Stimulated activated CD4-positive, alpha-beta T cell treated with anti-CD3 and anti-CD28 coated beads, Interleukin-1b, Interleukin-23, amount 100 ng/mL, for 48 hours (primary cell): ENCODE measurements around the gene SYNCRIP.
A peak's percentile ranks its signal among the peaks of the same experiment; 100 is the strongest.
"Not testable (repeated sequence)": the region's sequence is repeated elsewhere in the genome, so short reads cannot be mapped to it uniquely, and the experiment has no call there.

ENCODE experiments used
- DNase-seq: peaks from one replicate; pipeline ENCODE4 v3.0.0-alpha.2; 2020

Gene SYNCRIP

DNA sequence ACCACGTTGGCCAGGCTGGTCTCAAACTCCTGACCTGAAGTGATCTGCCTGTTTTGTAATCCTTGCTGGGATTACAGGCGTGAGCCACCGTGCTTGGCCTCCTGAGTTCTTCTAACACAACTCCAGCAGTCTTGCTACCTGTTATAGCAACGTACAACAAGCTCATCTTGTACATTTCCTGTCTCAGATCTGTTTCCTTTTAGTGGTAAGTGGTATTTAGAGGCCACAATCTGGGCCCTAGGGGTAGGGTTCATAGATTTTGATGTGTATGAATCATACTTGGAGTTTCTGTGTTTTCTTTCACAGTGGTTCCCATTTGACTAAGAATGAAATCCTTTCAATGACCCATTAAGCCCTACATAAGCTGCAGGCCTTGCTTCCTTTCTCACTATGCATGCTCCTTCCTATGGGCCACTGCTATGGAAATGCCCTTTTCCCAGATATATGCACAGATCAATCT, 27.1 kb upstream of the SYNCRIP start:
- peak; percentile 42 for DNase-seq

DNA sequence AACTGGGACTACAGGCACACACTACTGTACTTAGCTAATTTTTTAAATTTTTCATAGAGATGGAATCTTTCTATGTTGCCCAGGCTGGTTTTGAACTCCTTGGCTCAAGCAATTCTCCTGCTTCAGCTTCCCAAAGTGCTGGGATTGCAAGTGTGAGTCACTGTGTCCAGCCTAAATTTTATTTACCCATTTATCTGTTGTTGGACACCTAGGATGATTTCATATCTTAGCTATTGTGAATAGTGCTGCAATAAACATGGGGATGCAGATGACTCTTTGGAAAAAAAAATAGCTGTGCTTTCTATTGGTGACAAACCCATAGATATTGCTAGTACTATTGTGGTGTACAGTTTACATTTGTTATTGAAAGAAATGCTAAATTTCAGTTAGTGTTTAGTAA, 19.6 kb upstream of the SYNCRIP start:
- no peak for DNase-seq

DNA sequence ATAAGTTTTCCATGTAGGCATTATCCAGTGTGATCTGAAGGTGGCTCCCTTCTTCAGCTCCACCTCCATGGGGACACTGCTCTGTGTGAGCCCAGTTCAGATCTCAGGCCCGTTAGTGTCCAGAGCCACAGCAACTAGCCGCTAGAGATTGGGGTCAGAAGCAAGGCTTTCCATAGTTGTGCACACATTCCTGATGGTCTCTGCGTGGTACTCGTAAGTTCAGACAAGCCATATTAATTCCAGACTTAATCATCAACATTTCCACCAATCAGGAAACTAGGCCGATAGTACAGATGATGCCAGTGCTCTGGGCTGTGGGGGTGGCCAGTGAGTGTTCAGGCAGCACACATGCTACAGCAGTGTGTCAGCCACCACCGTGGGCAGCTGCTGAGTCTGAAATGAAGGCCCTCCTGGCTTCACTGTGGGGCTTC, 17.5 kb upstream of the SYNCRIP start:
- DNase-seq, result no peak

DNA sequence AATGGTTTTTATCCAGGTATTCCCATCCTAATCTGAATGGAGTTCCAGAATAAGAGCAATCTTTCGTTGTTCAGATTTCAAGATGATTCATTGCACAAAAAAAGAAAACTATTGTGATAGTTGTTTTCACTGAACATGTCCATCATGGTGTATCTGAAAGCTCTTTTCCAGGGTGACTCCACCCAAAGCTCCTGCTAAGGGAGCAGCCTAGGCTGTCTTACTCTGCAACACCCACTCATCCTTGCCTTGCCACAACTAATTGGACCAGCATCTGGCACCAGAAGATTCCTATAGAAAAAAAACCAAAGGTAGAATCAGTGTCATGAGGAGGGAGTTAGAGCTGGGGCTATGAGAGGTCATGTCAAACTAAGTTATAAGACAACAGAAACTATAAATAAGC, 7.9 kb upstream of the SYNCRIP start:
- DNase-seq, result no peak

DNA sequence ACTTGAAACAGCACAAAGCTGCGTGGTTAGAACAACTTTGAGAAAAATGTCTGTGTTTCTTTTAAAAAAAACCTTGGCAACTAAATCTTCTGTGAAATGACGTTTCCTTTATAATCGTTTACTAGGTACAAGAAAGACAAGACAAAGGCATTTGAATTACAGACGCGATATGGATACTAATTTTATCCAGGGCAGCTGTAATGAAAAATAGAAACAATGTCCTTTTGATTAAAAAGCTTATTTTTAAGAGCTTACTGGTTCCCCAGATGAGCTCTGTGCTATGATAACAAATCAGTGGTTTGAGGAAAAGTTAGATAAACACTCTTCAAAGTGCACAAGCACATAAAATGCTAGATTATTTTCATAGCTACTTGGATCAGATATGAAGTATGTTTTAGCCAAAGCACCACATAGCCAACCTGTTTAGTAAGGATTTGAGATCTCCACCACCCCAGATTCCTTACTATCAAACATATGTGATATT, 1.6 kb upstream of the SYNCRIP start:
- DNase-seq, result no peak

DNA sequence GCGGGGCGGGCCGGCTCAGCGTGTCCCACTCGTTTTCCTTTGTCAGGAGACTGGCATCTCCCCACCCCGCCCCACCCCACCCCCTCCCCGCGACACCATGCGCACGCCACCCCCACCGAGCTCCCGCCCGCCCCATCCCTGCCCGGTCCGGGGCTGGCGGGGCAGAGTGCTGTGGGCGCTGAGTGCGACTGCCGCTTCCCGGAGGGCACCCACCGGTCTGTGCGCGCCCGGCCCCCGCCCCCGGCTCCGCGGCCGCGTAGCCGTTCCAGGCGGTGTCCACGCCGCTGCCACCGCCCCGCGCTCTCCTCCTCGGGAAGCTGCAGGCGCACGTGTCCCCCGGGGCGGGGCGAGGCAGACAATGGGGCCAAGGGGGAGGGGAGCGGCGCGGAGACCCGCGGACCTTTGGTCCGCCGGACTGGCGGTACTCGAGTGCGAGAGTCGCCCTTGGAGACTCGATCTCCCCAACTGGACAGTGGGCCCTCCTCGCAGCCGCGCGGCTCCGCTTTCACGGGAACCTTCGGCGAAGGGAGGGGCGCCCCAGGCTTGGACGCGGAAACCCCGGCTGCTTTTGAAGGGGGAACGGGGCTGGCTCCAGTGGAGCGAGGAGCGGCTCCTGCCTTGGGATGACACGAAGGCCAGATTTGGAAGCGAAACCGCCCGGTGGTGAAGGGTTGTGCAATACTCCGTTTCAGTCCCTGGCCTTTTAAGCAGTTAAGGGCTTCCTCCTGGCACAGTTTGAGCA, 1.0 kb upstream of the SYNCRIP start:
- peak; percentile 78 for DNase-seq

DNA sequence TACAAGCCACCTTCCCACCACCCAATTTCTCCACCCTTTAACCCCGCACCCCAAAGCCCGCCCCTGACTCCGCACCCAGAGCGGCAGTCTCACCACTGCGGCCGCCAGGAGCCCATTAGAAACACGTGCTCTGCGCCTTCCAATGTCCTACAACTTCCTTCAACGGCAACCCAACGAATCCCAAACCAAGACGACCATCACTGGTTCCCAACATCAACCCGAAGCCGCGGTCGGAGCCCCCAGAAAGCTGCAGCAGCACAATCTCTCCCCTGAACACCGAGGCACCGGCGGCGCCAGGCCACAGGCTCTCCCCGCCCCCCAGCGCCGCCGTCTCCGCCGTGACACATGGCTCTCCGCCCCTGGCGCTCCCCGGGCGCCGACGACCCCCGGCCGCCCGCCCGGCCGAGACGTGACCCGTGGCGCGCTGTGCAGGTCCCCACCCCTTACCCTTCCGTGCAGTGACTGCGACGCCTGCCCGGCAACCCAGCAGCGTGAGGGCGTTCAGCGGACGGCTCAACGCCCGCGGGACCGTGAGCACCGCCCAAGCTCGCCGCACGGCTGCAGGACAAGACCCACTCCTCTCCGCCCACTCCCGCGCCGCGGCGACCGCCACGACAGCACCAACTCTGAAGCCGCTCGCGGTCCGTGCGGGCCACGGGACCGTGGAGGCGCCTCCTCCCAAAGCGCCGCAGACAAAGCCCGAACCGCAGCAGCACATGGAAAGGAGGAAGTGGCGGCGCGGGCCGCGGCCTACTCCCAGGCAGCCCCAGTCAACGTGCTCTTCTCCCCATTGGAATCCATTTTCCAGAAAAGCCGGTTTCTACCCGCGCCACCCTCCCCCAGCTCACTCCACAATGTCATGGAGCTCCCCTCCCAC, 551 bp downstream of the SYNCRIP start:
- peak; percentile 50 for DNase-seq

DNA sequence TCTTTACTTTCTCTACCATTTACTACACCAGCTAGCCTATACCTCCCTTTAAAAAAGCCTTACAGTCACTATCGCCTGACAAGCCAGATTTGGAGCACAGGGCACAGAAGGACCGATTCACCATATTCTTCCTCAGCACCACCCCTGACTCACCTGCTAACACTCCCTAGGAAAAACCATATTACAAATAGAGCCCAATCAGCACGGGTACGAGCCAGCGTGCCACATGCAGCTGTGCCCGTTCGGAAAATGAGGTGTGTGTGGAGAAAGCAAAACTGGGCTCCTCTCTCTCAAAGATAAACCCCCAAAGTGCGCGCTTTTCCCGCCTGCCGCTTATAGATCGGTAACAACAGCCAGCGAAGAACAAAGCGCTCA, 1.2 kb downstream of the SYNCRIP start:
- DNase-seq, result peak; percentile 34

DNA sequence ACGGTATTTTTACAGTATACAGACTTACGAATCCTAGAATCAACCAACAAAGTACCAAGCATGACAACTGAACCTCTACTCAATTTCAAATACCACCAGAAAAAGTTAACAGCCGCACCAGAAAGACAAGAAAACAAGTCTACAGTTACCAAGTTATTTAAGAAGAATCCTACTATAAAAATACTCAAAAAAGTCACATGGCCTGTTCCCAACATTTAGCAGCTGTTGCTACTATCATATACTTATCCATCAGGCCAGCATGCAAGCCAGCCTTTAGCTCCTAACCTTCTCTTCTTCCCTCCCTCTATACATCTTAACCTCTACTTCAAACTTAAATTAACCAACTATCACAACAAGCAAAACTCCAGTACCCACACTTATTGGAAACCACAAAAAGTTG, 1.9 kb downstream of the SYNCRIP start:
- DNase-seq, result no peak

DNA sequence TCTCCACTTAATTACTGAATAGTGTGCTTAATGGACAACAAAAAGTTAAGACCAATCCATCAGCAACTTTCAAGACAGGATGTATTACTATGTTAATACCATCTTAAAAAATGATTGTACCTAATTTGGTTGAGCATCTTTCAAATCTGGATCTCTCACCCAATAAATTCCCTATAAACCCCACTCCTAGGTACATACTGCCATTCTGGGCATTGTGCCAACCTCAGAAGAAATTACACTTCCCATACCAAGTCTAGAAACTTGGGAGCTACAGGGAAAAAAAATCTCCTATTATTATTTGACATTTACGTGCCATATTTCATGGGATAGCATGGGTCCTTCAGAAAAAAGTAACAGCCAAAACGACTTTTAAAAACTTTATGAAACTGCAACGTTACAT, 5.1 kb downstream of the SYNCRIP start:
- no peak for DNase-seq

DNA sequence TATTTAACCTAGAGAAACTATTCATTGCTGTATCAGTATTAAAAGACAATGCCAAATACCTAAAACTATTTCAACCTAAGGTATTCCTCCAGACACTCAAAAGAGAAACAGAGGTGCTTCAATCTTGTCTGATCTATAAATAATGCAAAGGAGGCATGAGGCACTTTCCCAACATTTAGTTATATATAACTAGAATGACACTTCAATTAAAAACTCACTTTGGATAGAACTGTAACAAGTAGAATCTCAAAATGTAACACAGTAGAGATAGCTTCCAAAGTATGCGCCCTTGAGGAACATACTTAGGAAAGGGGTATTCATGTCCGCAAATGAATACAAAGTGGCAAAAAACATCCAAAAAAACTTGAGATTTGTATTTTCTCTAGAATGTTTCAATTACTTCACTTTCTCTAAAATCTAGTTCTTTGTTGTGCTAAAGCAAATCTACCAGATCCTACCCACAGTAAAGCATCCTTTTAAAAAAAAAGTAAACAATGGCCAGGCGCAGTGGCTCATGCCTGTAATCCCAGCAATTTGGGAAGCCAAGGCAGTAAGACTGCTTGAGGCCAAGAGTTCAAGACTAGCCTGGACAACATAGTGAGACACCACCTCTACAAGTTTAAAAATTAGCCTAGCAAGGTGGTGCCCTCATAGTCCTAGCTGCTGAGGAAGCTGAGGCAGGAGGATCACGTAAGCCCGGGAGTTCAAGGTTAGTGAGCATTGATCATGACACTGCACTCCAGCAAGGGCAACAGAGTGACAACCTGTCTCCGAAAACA, 10.3 kb downstream of the SYNCRIP start:
- DNase-seq, result no peak

DNA sequence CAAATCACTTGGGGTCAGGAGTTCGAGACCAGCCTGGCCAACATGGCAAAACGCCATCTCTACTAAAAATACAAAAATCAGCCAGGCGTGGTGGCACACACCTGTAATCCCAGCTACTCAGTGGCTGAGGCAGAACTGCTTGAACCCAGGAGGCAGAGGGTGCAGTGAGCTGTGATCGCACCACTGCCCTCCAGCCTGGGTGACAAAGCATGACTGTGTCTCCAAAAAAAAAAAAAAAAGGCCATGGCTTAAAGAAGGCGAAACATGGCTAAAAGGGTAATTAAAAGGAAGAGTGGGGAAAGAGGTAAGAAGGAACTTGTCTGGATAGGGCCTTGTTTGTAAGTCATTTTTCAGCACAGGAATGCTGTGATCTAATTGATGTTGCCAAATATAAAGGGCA, 11.6 kb downstream of the SYNCRIP start:
- not testable (repeated sequence) for DNase-seq

DNA sequence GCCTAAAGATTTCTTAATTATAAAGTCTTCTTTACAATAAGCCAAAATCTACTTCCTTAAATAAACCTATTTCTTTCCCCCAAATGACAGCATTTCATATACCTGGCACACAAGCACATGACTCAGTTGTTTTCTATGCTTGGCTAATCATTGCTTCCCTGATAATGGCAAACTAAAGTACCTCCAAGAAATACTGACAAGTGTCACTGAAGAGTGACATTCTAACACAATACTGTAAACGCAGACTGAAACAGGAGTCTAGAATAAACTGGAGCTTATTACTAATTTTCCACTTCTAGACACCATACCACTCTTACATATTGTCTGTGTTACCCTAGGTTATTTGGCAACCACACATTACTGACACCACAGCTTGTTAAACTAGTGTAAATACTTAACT, 14.3 kb downstream of the SYNCRIP start:
- DNase-seq, result no peak

DNA sequence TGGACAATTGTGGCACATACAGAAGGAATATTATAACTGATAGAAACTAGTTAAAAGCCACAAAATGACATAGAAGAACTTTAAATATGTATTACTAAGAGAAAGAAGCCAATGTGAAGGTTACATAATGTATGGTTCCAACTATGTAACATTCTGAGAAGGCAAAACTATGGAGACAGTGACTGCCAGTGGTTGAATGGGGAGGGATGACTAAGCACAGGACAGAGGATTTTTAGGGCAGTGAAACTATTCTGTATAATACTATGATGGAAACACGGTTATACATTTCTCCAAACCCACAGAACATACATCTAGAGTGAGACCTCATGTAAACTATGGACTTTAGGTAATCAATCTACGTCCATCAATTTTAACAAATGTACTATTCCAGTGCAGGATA, 22.4 kb downstream of the SYNCRIP start:
- no peak for DNase-seq

DNA sequence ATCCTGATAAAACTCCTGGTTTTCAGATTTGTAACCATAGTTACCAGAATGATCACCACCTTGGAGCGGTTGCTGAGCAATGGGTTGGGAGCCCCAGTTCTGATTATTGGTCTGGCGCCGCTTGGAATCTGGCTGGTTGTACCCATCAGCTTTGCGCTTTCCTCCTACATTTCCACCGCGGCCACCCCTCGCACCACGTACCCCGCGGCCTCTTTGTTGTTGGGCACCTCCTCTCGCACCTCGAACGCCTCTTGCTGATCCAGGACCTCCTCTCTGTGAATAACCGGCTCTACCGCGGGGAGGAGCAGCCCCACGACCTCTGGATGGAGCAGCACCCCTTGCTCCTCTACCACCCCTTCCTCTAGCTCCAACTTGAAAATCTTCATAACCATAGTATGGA, 27.9 kb downstream of the SYNCRIP start:
- DNase-seq, result no peak

DNA sequence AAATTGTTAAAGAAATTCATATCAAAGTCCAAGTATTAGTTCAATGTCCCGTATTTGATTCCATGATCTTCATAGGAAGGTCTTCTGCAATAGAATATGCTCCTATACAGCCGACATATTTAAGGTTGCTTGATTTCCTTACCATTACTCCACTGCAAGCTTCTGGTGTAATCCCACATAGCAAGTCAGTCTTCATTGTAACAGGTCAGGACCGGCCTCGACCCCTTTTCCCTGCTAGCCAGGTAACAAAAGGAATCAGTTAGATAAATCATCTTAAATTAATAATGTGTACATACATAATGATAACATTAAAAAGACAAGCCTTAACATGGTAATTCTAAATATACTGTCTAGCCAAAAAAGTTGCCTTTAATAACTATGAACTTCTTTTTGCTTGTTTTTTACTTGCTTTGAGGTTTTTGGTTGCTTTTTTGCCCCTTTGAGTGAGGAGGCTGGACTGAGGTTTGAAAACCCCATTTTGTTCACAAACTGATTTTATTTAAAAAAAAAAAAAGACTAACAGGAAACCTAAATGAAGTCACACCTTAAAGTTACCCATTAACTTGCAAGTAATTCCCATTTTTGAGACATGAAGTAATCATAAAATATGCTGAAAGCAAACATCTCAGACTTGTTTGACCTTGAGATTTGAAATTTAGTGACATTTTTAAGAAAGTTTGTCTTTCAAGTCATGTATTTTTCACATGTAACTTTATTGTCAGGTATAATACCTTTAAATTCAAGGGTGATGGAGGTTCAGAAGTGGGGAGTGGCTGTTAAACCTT, 29.8 kb downstream of the SYNCRIP start:
- DNase-seq, result no peak

DNA sequence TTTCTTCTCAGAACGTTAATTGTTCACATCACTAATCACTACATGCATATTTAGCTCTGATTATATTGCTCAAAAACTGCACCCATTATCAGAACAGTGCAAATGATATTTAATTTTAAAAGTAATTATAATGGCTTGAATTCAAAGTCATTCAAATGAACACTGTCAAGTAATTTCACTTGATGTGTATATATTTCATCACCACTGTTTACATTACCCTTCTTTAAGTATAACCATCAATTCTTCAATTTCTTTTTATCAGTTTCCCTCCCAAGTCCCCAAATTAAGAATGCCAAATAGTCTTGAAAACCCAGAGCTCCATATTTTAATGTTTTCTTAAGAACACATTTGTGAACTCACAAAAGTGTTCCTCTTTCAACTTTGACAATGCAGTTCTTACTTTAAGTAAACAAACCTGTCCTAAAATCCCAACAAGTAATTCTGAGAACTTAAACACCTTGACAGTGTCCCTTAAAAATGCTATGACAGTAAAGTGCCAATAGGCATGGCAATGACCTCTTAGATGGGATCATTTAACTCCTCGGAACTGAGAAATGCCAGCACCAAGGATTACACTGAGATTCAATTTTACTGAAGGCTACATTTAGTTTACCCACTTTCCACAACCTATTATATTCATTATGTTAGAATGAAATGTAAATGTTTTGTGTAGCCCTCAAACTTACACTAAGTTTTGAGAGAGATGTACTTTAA, 32.3 kb downstream of the SYNCRIP start:
- DNase-seq, result no peak

DNA sequence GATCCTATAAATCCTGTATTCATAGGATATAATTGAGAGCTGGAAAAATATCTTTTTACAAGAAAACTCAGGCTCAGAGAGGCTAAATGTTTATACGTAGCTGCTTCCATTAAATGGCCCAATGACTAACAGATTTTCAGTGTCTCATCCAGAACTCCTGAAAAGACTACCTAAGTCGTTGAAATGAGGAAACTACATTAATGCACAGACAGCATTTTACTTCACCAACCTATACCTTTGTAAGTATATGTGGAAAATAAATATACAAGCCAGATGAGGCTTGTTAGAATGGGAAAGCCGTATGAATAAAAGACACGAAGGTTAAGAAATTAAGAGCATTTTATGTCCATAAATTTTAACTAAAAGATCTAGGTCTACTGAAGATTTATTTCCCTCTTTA, 40.6 kb downstream of the SYNCRIP start:
- no peak for DNase-seq

DNA sequence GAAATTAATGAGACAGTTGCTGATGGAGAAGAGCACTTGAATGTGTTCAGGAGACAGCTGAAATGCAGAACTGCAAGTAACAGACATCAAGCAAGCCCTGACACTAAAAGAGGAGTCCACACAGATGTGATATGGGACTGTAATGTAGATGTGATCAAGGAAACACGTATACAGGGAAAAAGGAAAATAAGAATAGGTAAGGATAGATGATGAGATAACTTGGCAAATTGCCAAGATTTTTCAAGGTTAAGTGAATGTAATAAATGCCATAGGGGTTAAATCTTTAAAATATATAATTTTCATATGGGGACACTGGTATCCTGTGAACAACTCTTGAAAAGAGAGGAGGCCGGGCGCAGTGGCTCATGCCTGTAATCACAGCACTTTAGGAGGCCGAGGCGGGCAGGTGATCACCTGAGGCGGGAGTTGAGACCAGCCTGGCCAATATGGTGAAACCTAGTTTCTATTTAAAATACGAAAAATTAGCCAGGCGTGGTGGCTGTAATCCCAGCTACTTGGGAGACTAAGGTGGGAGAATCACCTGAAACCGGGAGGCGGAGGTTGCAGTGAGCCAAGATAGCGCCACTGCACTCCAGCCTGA, 41.9 kb downstream of the SYNCRIP start:
- DNase-seq, result no peak

DNA sequence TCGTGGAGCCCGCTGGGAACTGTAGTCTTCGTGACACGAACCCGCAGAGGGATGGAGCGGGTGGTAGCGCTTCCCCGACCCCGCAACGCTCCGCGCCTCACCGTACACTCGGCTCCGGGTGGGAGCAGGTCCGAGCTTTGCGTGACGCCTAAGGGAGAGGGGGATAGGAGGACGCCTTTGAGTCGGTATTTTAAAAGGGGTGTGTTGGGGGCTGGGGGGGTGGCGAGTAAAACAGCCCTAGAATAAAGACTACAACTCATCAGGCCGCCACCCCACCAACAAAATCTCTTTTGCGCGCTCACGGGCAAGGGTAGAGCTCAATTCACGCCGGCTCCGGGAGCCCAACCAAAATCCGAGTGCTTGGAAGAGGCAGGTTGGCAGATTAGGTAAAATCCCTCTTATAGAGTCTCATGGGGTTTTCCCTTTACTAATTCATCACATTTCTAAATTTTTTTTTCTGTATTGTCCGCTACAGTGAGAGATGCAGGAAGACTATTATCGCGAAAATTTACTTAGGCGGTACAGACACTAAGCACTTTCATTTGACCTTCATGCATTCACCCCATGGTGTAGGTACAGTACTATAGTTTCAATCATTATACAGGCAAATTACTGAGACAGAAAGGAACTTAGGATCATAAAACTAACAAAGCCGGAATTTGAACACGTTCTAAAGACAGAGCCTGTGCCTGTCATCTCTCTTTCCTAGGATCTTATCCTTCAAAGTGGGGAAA, 48.3 kb downstream of the SYNCRIP start:
- DNase-seq, result peak; percentile 61
